NCI-H2196 (cell line): Measurements from ENCODE around the gene GDPD5.
A peak's percentile ranks its signal among the peaks of the same experiment; 100 is the strongest.

Source experiments
- DNase-seq: peaks from one replicate; lab custom pipeline; 2025; ENCODE audit not compliant: unreplicated experiment; lab: John Stamatoyannopoulos, UW

Gene GDPD5

DNA sequence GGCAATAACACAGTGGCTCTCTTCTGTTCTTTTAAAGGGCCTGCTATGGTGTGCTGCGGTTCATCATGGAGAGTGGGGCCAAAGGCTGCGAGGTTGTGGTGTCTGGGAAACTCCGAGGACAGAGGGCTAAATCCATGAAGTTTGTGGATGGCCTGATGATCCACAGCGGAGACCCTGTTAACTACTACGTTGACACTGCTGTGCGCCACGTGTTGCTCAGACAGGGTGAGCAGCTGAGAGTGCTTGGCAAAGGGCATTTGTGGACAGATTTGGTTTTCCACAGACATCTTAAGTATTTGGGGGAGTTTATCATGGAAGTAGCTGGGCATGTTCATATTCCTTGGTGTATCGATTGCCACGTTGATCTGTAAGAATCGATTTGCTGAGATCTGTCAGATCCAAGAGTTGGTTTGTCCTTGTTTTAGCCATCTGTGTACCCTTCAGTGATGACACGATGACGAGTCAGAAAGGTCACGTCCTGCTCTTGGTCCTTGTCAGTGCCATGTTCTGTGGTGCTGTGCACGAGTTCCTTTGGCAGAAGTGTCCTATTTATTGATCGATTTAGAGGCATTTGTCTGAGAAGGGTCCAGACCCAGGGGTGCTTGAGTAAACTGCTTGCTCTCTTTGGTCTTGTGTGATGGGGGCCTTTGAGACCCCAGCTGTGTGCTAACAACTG is 121.6 kb downstream of the GDPD5 start:
- DNase-seq = no peak

DNA sequence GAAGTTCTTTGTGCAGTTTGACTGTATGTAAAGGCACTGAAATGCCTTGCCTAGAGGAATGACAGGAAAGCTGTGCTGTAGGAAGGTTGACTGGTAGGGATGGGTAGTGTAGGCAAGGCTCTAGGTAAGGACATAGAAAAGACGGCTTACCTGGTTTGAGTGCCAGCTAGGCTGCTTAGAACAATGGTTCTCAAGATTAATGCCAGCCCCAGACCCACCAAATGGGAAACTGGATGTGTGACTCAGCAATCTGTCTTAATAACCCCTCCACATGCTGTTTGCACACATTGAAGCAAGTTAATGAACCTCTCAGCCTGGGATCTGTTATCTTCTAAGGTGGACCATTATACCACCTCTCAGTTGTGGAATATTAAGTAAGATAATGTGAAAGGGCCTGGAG is 122.7 kb downstream of the GDPD5 start:
- no peak for DNase-seq

DNA sequence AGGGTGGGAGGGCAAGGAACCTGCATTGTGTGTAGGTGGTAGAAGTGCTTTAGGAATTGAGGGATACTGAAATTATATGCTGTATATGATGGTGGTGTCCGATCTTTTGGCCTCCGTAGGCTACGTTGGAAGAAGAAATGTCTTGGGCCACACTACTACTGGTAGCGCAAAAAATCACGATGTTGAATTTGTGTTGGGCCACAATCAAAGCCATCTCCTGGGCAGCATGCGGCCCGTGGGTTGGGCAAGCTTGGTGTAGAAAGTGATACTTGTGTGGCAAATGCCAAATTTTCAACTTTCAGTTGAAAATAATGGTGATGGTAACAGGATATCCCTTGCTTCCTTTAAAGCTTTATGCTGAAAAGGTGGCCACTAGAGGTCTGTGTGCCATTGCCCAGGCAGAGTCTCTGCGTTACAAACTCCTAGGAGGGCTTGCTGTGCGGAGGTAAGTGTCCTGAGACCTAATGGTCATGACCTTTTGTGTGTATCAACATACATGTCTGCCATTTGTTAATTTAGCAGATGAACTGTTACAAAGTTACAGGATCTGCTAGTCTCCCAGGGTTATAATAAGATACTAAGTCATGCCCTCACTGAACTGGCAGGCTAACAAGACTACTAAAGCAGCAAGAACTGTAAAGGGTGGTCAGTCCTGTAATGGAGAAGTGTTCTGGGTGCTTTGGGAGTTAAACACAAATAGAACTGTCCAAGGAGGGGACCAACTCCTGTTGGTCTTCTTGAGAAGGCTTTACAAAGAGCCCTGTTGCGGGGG is 123.6 kb downstream of the GDPD5 start:
- no peak for DNase-seq

DNA sequence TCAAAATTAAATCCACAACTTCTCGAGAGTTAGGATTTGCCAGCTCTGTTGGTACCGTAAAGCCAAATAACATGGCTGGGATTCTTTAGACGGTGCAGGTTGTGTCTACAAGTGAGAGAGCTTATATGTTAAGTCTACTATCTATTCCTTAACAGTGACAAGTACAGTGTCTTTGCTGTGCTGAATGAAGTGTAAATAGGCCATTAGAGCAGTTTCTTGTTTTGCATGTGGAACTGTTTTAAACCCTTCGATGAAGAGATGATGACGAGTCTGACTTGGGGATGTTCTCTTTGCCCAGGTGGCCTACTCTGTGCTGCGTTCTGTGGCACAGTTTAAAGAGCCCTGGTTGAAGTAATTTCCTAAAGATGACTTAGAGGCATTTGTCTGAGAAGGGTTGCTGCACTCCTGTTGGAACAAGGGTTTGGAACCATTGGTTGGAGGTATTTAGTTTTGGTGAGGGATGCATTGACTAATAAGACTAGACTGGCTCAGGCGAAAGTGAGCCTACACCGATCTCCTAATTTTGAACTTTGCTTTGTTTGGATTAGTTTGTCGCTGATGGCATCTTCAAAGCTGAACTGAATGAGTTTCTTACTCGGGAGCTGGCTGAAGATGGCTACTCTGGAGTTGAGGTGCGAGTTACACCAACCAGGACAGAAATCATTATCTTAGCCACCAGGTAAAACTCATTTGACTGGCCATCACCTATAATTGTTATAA is 125.4 kb downstream of the GDPD5 start:
- DNase-seq = no peak

DNA sequence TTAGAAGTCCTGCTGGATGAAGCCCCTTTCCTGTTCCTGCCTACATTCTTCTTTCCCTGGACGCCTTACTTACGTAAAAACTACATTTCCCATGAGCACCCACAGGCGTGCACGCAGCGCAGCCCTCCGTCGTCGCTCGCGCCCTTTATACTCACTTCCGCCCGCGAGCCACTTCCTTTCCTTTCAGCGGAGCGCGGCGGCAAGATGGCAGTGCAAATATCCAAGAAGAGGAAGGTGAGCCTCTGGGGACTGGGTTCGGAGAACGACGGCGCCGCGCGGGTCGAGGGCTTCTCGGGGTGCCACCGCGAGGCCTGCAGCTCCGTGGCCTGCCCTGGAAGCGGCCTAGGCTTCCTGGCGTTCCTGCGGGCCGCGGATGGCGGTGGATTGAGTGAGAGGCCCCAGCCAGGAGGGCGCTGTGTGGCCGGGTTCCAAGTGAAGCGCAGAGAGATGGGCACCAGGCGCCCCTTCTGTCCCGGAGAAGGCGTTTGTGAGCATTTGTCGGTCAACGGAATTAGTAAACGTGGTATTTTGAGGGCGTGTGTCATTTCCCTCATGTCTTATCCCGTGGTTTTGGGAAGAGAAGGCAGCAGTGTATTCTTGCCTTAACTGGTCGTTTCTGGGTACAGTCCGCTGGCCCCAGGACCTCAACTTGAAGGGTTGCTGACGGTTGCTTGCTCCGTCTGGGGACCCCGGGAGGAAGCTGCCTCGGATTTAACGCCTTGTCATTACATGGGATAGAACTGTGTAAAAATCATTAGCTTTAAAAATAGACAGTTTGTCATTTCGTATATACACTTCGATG is 126.2 kb downstream of the GDPD5 start, which contains the start of gene RPS3:
TSS of gene RPS3 (plus strand) at position 175 of the 802 bp plus-strand sequence. CDS start at position 205, 30 bp downstream.
- DNase-seq = peak; percentile 94

DNA sequence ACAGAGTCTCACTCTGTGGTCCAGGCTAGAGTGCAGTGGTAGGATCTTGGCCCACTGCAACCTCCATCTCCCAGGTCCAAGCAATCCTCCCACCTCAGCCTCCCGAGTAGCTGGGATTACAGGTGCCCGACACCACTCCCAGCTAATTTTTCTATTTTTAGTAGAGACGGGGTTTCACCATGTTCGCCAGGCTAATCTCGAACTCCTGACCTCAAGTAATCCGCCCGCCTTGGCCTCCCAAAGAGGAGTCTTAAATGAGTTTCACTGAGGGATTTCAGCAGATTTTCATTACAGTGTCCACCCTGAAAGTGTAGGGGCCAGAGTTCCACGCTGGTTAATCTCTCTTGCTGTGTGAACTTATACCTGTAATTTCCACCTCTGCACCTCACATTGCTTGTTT is 126.8 kb downstream of the GDPD5 start:
- DNase-seq = no peak

DNA sequence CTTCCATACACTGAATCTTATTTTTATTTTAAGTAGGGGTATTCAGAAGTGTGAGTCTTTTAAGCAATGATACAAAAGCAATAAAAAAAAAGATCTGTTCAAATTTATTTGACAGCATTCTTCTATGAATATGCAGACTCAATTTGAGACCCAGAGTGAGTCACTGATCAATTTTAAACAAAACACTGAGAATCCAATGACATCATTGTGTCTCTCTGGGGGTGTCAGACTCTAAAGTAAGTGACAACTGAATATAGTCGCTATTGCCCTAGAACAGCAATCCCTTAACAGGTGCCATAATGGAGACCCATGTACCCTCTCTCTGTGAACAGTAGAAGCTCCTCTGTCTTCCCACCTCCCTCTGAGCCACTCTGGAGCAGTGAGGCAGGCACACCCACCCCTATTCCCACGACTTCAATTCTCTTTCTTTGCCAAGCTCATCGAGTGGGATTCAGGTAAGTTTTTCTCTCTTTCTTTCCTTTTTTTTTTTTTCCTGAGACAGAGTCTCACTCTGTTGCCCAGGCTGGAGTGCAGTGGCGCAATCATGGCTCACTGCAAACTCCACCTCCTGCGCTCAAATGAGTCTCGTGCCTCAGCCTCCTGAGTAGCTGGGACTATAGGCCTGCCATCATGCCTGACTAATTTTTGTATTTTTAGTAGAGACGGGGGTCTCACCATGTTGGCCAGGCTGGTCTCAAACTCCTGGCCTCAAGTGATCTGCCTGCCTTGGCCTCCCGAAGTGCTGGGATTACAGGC is 131.5 kb downstream of the GDPD5 start:
- no peak for DNase-seq

DNA sequence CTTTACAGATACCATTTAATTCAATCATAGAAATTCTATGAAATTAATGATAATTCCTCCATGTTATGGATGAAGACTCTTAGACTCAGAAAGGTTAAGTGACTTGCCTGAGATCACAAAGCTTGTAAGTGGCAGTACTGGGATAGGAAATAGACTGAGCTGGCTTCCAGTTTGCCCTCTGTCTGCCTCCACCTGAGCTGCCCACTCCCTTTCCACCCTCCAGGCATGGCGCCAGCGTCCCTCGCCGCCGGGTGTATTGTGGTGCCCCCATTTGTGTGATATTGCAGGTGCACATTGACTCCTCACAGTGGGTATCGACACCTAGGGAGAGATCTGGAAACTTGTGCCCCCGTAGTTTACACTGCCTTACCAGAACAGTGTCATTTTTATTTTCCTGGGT is 135.8 kb downstream of the GDPD5 start:
- DNase-seq = no peak

DNA sequence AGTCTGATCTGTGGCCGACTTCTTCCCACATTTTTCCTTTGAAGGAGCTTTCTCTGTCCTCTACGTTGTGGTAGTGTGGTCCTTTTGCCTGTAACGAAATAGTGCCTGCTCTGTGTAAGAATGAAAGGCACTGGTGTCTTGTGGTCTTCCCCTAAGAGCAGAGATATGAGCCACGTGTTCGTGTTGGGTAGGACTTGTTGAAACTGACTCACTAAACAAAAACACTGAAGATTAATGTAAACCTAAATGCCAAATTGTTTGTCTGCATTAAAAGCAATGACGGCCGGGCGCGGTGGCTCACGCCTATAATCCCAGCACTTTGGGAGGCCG is 136.5 kb downstream of the GDPD5 start:
- no peak for DNase-seq

DNA sequence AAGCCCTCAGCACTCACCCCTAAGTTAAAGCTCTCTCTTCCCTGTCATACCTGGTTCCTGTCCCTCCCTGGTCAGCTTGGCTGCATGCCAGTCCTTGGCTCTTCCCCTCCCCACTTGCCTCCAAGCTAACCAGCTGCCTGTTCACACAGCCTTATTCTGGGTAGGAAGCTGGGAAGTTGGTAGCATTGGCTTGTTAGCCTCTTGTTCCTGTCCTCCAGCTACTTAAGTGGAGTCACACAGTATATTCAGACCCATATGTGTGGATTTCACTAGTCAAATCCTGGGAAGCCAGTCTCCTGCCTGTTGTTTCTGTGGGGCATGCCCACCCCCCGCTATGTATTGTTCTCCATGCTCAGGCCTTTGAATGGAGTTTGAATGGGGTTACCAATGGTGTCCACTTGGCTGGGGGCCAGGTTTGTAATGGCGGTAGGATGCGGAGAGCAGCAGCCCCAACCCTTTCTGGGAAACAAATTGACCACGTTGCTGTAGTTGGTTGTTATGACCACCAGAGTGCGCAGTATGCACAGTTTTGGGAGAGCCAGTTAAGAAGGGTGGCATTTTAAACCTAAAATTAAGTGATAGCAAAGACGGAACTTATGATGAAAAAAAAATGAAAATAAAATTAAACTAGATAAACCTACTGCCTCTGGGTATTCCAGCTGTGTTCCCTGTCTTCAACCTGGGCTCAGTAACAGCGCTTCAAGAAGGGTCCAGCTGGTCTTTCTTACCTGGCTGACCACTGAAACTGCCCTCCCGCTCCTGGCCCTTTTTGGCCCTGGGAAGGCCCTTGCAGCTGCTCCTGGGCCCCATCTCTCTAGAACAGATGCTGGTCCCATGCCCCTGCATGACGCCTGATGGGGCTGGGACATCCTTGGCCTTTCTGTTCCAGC is 137.1 kb downstream of the GDPD5 start:
- peak; percentile 91 for DNase-seq

DNA sequence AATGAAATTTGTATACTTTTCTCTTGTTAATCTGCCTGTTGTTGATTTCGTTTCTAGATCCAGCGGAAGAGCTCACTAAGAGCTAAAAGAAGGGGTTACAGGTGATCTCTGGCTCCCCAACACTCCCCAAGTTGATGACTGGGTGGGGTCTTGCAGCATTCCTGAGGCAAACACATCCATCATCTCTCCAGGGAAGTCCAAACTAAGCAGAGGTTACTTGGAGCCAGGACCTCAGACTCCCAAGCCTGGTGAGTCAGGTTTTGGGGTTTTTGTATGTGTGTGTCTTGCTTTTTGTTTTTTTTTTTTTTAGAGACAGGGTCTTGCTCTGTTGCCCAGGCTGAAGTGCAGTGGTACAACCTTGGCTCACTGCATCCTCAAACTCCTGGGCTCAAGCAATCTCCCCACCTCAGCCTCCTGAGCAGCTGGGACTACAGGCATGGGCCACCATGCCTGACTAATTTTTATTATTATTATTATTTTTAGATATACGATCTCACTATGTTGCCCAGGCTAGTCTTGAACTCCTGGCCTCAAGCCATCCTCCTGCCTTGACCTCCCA is 137.9 kb downstream of the GDPD5 start:
- no peak for DNase-seq

DNA sequence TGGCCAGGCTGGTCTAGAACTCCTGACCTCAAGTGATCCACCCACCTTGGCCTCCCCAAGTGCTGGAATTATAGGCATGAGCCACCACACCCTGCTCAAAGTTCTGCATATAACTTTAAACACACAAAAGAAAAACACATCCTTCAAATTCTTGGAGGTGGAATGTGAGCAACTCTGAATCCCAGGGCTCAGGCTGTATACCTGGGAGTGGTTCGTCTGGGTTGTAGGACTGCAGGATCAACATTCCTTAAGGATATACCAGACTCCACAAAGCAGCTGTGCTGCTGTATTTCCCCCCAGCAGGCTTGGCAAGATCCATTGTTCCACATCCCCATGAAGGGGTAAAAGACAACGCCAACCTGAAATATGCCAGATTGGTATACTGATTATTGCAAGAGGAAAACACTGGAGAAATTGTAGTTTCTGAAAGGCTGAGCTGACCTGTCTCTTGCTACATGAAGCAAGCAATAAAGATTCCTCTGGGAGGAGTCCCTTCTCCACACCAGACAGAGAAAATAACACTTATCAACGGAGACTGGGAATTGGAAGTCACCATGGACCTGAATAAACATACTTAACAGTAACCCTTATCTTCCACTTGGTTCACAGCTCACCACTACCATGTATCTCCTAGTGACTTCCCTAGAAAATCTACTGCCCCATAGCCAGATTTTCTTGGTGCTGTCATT is 138.7 kb downstream of the GDPD5 start:
- no peak for DNase-seq
